ENCODE results near the gene RHNO1.
A peak's percentile ranks its signal among the peaks of the same experiment; 100 is the strongest.

Gene RHNO1

DNA sequence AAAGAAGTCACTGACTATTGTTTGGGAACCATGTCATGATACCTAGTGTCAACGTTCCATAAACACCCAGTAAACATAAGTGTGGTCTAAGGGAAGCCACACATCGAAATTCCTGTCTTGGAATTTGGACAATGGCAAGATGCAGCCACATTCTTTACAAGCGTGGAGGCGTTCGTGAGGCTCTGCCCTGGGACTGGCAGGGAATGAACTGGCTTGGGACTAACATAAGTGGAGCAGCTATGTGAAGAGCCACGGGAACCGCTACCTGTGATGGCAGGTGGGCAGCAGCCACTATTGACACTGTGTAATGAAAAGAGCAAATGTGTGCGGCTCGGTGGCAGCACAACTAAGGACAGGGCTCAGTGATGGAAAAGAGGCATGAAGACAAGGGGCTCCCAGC lies 32.2 kb upstream of the RHNO1 start:
- H3K9me3 ChIP-seq (ENCODE audit: control insufficient read depth, low read depth, low read length), result no peaks in the 10 kb centered on the region
- H3K4me3 ChIP-seq (ENCODE audit: low read length), result no peak overlapping the region
- no peaks in the 10 kb centered on the region for H3K27me3 ChIP-seq (ENCODE audit: control insufficient read depth, insufficient read depth, low read length)
- no peaks in the 10 kb centered on the region for H3K4me1 ChIP-seq (ENCODE audit: control insufficient read depth, low read depth, low read length)
- H3K36me3 ChIP-seq (ENCODE audit: control insufficient read depth, low read depth, low read length), result no peaks in the 10 kb centered on the region
- H3K27ac ChIP-seq (ENCODE audit: low read length), result no peak overlapping the region
- H3K9ac ChIP-seq (ENCODE audit: low read length), result no peak overlapping the region

DNA sequence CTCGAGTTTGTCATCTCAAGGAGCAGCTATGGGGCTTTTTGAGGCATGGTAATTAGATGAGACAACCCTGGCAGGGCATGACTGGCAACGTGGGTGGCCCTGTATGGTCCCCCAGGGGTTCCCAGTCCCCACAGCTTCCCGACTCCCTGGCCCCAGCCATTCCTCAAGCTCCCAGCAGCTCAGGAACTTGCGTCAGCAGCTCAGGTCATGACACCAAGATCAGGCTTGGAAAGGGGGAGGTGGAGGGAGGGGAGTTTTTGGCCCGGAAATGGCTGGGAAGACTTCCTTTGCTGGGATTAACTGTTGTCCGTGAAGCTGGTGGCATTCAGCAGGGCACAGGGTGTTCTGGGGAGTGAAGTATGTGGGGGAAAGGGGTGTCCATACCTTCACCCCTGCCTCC lies 31.7 kb upstream of the RHNO1 start:
- Histone ChIP-seq H3K9ac (ENCODE audit: low read length) (no peak overlapping the region), H3K27ac (ENCODE audit: low read length) (no peak overlapping the region), H3K4me3 (ENCODE audit: low read length) (no peak overlapping the region)

GRCh38 chr12:2851931-2852330 lies 25.1 kb upstream of the RHNO1 start:
- no peak overlapping the region for H3K27ac ChIP-seq (ENCODE audit: low read length)
- no peak overlapping the region for H3K4me3 ChIP-seq (ENCODE audit: low read length)
- H3K36me3 ChIP-seq (ENCODE audit: control insufficient read depth, low read depth, low read length), result no peaks in the 10 kb centered on the region
- H3K9ac ChIP-seq (ENCODE audit: low read length), result no peak overlapping the region
- H3K27me3 ChIP-seq (ENCODE audit: control insufficient read depth, insufficient read depth, low read length), result no peaks in the 10 kb centered on the region
- H3K4me1 ChIP-seq (ENCODE audit: control insufficient read depth, low read depth, low read length), result no peaks in the 10 kb centered on the region
- H3K9me3 ChIP-seq (ENCODE audit: control insufficient read depth, low read depth, low read length), result no peaks in the 10 kb centered on the region

More for the DNA sequence above, 31.7 kb upstream of the RHNO1 start:
- no peaks in the 10 kb centered on the region for H3K27me3 ChIP-seq (ENCODE audit: control insufficient read depth, insufficient read depth, low read length)
- H3K9me3 ChIP-seq (ENCODE audit: control insufficient read depth, low read depth, low read length), result no peaks in the 10 kb centered on the region
- no peaks in the 10 kb centered on the region for H3K4me1 ChIP-seq (ENCODE audit: control insufficient read depth, low read depth, low read length)
- H3K36me3 ChIP-seq (ENCODE audit: control insufficient read depth, low read depth, low read length), result no peaks in the 10 kb centered on the region

DNA sequence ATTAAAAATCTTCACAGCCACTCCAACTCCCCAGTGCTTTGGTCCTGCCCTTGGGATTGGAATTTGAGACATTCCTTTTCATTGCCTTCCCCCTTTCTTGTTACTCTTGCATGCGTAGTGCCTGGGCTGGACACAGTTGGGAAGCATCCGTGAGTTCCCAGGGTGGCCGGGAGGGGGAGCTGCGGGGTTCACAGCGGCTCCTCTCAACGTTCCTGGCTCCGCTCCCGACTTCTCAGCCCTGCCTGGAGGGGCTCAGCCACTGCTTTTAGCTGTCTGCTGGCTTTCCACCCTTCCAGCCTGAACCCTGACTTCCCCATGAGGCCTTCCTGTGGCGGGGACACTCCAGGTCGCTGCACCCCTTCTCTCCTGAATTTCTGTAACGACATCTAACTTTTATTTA lies 23.4 kb upstream of the RHNO1 start:
- peaks cover 13% of the 10 kb centered on the region for H3K36me3 ChIP-seq (ENCODE audit: control insufficient read depth, low read depth, low read length)
- no peak overlapping the region for H3K27ac ChIP-seq (ENCODE audit: low read length)
- H3K27me3 ChIP-seq (ENCODE audit: control insufficient read depth, insufficient read depth, low read length), result no peaks in the 10 kb centered on the region
- H3K4me1 ChIP-seq (ENCODE audit: control insufficient read depth, low read depth, low read length), result no peaks in the 10 kb centered on the region
- H3K9ac ChIP-seq (ENCODE audit: low read length), result no peak overlapping the region
- H3K9me3 ChIP-seq (ENCODE audit: control insufficient read depth, low read depth, low read length), result no peaks in the 10 kb centered on the region
- no peak overlapping the region for H3K4me3 ChIP-seq (ENCODE audit: low read length)

GRCh38 chr12:2854669-2855453 lies 22.2 kb upstream of the RHNO1 start:
- Histone ChIP-seq H3K36me3 (ENCODE audit: control insufficient read depth, low read depth, low read length) (peaks cover 25% of the 10 kb centered on the region), H3K27me3 (ENCODE audit: control insufficient read depth, insufficient read depth, low read length) (no peaks in the 10 kb centered on the region), H3K9ac (ENCODE audit: low read length) (no peak overlapping the region), H3K4me3 (ENCODE audit: low read length) (no peak overlapping the region), H3K9me3 (ENCODE audit: control insufficient read depth, low read depth, low read length) (no peaks in the 10 kb centered on the region), H3K27ac (ENCODE audit: low read length) (no peak overlapping the region), H3K4me1 (ENCODE audit: control insufficient read depth, low read depth, low read length) (no peaks in the 10 kb centered on the region)

DNA sequence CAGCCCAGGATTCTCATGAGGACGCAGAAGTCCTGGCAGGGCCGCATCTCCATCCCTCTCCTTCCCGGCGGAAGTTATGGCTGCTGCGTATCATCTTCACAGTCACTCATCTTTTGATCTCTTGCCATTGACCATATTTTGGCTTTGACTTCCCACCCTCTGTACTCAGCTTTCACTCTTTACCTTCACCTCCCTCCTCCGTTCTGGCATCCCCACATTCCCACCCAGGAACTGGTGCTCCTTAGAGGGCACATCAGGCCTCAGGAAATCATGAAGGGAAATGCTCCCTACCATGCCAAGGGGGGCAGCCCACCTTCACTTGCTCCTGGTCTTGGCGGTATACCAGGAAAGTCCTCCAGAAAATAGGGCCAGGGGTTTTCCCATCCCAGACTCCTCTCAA lies 21.5 kb upstream of the RHNO1 start:
- Histone ChIP-seq H3K36me3 (ENCODE audit: control insufficient read depth, low read depth, low read length) (peaks cover 32% of the 10 kb centered on the region), H3K4me1 (ENCODE audit: control insufficient read depth, low read depth, low read length) (no peaks in the 10 kb centered on the region), H3K4me3 (ENCODE audit: low read length) (no peak overlapping the region), H3K27ac (ENCODE audit: low read length) (no peak overlapping the region), H3K9me3 (ENCODE audit: control insufficient read depth, low read depth, low read length) (no peaks in the 10 kb centered on the region), H3K27me3 (ENCODE audit: control insufficient read depth, insufficient read depth, low read length) (no peaks in the 10 kb centered on the region), H3K9ac (ENCODE audit: low read length) (no peak overlapping the region)

DNA sequence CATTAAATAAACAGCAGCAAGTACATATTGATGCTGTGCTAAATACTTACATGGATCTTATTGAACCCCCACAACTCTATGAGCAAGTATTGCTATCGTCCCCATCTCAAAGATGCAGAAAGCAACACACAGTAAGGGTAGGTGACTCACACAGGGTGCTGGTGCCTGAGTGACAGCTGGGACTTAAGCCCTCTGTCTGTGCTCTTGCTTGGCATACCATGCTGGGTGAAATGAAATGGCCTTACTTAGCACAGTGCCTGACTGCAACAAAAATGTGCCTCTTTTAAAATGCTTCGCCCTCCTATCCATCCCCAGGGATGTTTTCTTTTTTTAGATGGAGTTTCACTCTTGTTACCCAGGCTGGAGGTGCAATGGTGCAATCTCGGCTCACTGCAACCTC lies 21.0 kb upstream of the RHNO1 start:
- Histone ChIP-seq H3K4me1 (ENCODE audit: control insufficient read depth, low read depth, low read length) (no peaks in the 10 kb centered on the region), H3K27me3 (ENCODE audit: control insufficient read depth, insufficient read depth, low read length) (no peaks in the 10 kb centered on the region), H3K9ac (ENCODE audit: low read length) (no peak overlapping the region), H3K9me3 (ENCODE audit: control insufficient read depth, low read depth, low read length) (no peaks in the 10 kb centered on the region), H3K4me3 (ENCODE audit: low read length) (no peak overlapping the region), H3K36me3 (ENCODE audit: control insufficient read depth, low read depth, low read length) (peaks cover 32% of the 10 kb centered on the region), H3K27ac (ENCODE audit: low read length) (no peak overlapping the region)

GRCh38 chr12:2857021-2857431 lies 20.0 kb upstream of the RHNO1 start, which contains the start of gene TEX52:
TSS of gene TEX52 (minus strand) at chr12:2857039. CDS start at chr12:2857026, 13 bp downstream.
- Histone ChIP-seq H3K4me3 (ENCODE audit: low read length) (no peak within 1 kb of the TSS), H3K36me3 (ENCODE audit: control insufficient read depth, low read depth, low read length) (peaks cover 41% of the 10 kb centered on the region), H3K27me3 (ENCODE audit: control insufficient read depth, insufficient read depth, low read length) (no peaks in the 10 kb centered on the region), H3K9ac (ENCODE audit: low read length) (no peak within 1 kb of the TSS), H3K4me1 (ENCODE audit: control insufficient read depth, low read depth, low read length) (no peaks in the 10 kb centered on the region), H3K27ac (ENCODE audit: low read length) (peak within 1 kb of the TSS; percentile 19), H3K9me3 (ENCODE audit: control insufficient read depth, low read depth, low read length) (no peaks in the 10 kb centered on the region)

- no peaks in the 10 kb centered on the region for H3K4me1 ChIP-seq (ENCODE audit: control insufficient read depth, low read depth, low read length)
- H3K27me3 ChIP-seq (ENCODE audit: control insufficient read depth, insufficient read depth, low read length), result no peaks in the 10 kb centered on the region
- no peak overlapping the region for H3K9ac ChIP-seq (ENCODE audit: low read length)
- H3K9me3 ChIP-seq (ENCODE audit: control insufficient read depth, low read depth, low read length), result no peaks in the 10 kb centered on the region
- peaks cover 47% of the 10 kb centered on the region for H3K36me3 ChIP-seq (ENCODE audit: control insufficient read depth, low read depth, low read length)
- peak overlapping the region; percentile 19 for H3K27ac ChIP-seq (ENCODE audit: low read length)
- H3K4me3 ChIP-seq (ENCODE audit: low read length), result no peak overlapping the region
Observed at GRCh38 chr12:2857576-2857975, 19.4 kb upstream of the RHNO1 start.

DNA sequence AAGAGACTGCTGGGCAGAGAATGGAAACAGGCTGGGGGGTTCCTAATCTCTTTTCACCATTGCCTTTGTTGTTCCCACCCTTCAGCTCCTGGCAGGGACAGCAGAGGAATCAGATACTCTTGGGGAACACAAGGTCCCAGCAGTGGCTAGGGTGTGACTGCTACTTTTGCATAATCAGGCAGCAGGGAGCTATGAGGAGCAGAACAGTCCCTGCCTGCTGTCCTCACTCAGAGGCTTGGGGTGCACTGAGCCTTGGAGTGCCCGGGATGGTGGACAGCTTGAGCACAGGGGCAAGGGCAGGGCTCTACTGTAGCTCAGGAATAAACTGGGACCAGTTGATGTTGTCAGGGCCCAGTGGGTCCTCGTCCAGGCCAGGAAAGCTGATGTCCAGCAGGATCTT lies 18.7 kb upstream of the RHNO1 start:
- H3K27me3 ChIP-seq (ENCODE audit: control insufficient read depth, insufficient read depth, low read length), result no peaks in the 10 kb centered on the region
- no peak overlapping the region for H3K9ac ChIP-seq (ENCODE audit: low read length)
- no peaks in the 10 kb centered on the region for H3K4me1 ChIP-seq (ENCODE audit: control insufficient read depth, low read depth, low read length)
- peaks cover 54% of the 10 kb centered on the region for H3K36me3 ChIP-seq (ENCODE audit: control insufficient read depth, low read depth, low read length)
- H3K27ac ChIP-seq (ENCODE audit: low read length), result no peak overlapping the region
- H3K4me3 ChIP-seq (ENCODE audit: low read length), result no peak overlapping the region
- H3K9me3 ChIP-seq (ENCODE audit: control insufficient read depth, low read depth, low read length), result no peaks in the 10 kb centered on the region

GRCh38 chr12:2858944-2859421 lies 18.0 kb upstream of the RHNO1 start:
- H3K36me3 ChIP-seq (ENCODE audit: control insufficient read depth, low read depth, low read length), result peaks cover 59% of the 10 kb centered on the region
- no peak overlapping the region for H3K9ac ChIP-seq (ENCODE audit: low read length)
- no peaks in the 10 kb centered on the region for H3K27me3 ChIP-seq (ENCODE audit: control insufficient read depth, insufficient read depth, low read length)
- no peak overlapping the region for H3K27ac ChIP-seq (ENCODE audit: low read length)
- no peak overlapping the region for H3K4me3 ChIP-seq (ENCODE audit: low read length)
- H3K9me3 ChIP-seq (ENCODE audit: control insufficient read depth, low read depth, low read length), result no peaks in the 10 kb centered on the region
- H3K4me1 ChIP-seq (ENCODE audit: control insufficient read depth, low read depth, low read length), result no peaks in the 10 kb centered on the region

DNA sequence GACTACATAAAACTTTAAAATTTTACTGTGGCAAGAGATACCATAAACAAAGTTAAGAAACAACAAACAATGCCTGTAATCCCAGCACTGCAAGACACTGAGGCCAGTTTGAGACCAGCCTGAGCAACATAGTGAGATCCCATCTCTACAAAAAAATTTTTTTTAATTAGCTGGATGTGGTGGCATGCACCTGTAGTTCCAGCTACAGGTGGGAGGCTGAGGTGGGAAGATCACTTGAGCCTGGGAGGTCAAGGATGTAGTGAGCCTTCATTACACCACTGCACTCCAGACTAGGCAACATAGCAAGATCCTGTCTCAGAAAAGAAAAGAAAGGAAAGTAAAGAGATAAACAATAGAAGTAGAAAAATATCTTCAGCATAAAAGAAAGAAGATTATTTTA lies 16.9 kb upstream of the RHNO1 start:
- H3K9me3 ChIP-seq (ENCODE audit: control insufficient read depth, low read depth, low read length), result no peaks in the 10 kb centered on the region
- H3K27ac ChIP-seq (ENCODE audit: low read length), result no peak overlapping the region
- H3K4me1 ChIP-seq (ENCODE audit: control insufficient read depth, low read depth, low read length), result no peaks in the 10 kb centered on the region
- no peak overlapping the region for H3K4me3 ChIP-seq (ENCODE audit: low read length)
- no peaks in the 10 kb centered on the region for H3K27me3 ChIP-seq (ENCODE audit: control insufficient read depth, insufficient read depth, low read length)
- H3K36me3 ChIP-seq (ENCODE audit: control insufficient read depth, low read depth, low read length), result peaks cover 71% of the 10 kb centered on the region
- H3K9ac ChIP-seq (ENCODE audit: low read length), result no peak overlapping the region
